ENCODE data around the gene TAF1C.

TAF1C gene

GRCh38 chr16:84183911-84184591 is 2.8 kb downstream of the TAF1C start:
- no peak for DNase-seq (ENCODE audit: low read depth in 2 of 2)

GRCh38 chr16:84183572-84183875 is 3.3 kb downstream of the TAF1C start:
- no peak for DNase-seq (ENCODE audit: low read depth in 2 of 2)

GRCh38 chr16:84182680-84183571 is 3.9 kb downstream of the TAF1C start:
- DNase-seq (ENCODE audit: low read depth in 2 of 2) = no peak

- no peak for DNase-seq (ENCODE audit: low read depth in 2 of 2)
Measured at GRCh38 chr16:84182104-84182503, 4.8 kb downstream of the TAF1C start.

GRCh38 chr16:84181144-84181915 is 5.5 kb downstream of the TAF1C start:
- DNase-seq (ENCODE audit: low read depth in 2 of 2) = no peak

GRCh38 chr16:84180519-84181140 is 6.2 kb downstream of the TAF1C start:
- no peak for DNase-seq (ENCODE audit: low read depth in 2 of 2)

- DNase-seq (ENCODE audit: low read depth in 2 of 2) = no peak
Measured at GRCh38 chr16:84179612-84180320, 7.1 kb downstream of the TAF1C start.

GRCh38 chr16:84178892-84179611 is 7.8 kb downstream of the TAF1C start:
- no peak for DNase-seq (ENCODE audit: low read depth in 2 of 2)

- DNase-seq (ENCODE audit: low read depth in 2 of 2) = no peak
Measured at GRCh38 chr16:84178146-84178765, 8.6 kb downstream of the TAF1C start.

GRCh38 chr16:84177741-84178073 is 9.2 kb downstream of the TAF1C start:
- no peak for DNase-seq (ENCODE audit: low read depth in 2 of 2)

GRCh38 chr16:84176192-84177053 is 10.4 kb downstream of the TAF1C start:
- DNase-seq (ENCODE audit: low read depth in 2 of 2) = no peak

- peak in 1 of 2 donors; percentile 41 for DNase-seq (ENCODE audit: low read depth in 2 of 2)
Measured at GRCh38 chr16:84175350-84176081, 11.3 kb downstream of the TAF1C start.

- no peak for DNase-seq (ENCODE audit: low read depth in 2 of 2)
Measured at GRCh38 chr16:84174396-84174795, 12.5 kb downstream of the TAF1C start.

- no peak for DNase-seq (ENCODE audit: low read depth in 2 of 2)
Measured at GRCh38 chr16:84169765-84170310, 17.0 kb downstream of the TAF1C start.

GRCh38 chr16:84166796-84167695 is 19.8 kb downstream of the TAF1C start:
- DNase-seq (ENCODE audit: low read depth in 2 of 2) = peak; percentile 36 to 44

GRCh38 chr16:84165746-84166145 is 21.1 kb downstream of the TAF1C start:
- no peak for DNase-seq (ENCODE audit: low read depth in 2 of 2)

GRCh38 chr16:84161801-84162200 is 25.1 kb downstream of the TAF1C start:
- no peak for DNase-seq (ENCODE audit: low read depth in 2 of 2)
